Glutamatergic neuron (in vitro differentiated cells): ENCODE measurements around the gene TXN. TPM values are rescaled to one million over a fixed set of nuclear protein-coding genes. Genes with fewer than 3 reads are reported as not detected.

Experiments
- DNase-seq: peaks from one replicate; pipeline ENCODE4 v3.0.0; 2022
- H3K27ac Mint-ChIP-seq: one replicate; pipeline ENCODE4 v1.8.0; 2020; ENCODE audit warnings: mild to moderate bottlenecking, mixed read lengths, inconsistent platforms; ENCODE audit not compliant: unreplicated experiment
- H3K27me3 Mint-ChIP-seq: one replicate; pipeline ENCODE4 v1.8.0; 2020; ENCODE audit warnings: mild to moderate bottlenecking, moderate library complexity, mixed read lengths, inconsistent platforms; ENCODE audit not compliant: unreplicated experiment
- H3K36me3 Mint-ChIP-seq: one replicate; pipeline ENCODE4 v1.8.0; 2020; ENCODE audit warnings: mild to moderate bottlenecking, mixed read lengths, inconsistent platforms; ENCODE audit not compliant: unreplicated experiment
- H3K4me1 Mint-ChIP-seq: one replicate; pipeline ENCODE4 v1.8.0; 2020; ENCODE audit warnings: mild to moderate bottlenecking, low read depth, mixed read lengths, inconsistent platforms; ENCODE audit not compliant: unreplicated experiment
- H3K4me3 Mint-ChIP-seq: one replicate; pipeline ENCODE4 v1.8.0; 2020; ENCODE audit warnings: mild to moderate bottlenecking, mixed read lengths, inconsistent platforms; ENCODE audit not compliant: unreplicated experiment
- H3K9me3 Mint-ChIP-seq: one replicate; pipeline ENCODE4 v1.8.0; 2020; ENCODE audit warnings: mild to moderate bottlenecking, moderate library complexity, mixed read lengths, inconsistent platforms; ENCODE audit not compliant: unreplicated experiment
- long read RNA-seq: library from polyadenylated mRNA; unstranded; transcript quantifications from one replicate; pipeline ENCODE4 v2.0.0, GENCODE V29; 2020; ENCODE audit not compliant: unreplicated experiment
- total RNA-seq: library from RNA; stranded (reverse); fragmentation: NEBNext Ultra II Directional; extraction: Animal tissue kit (Norgen Biotek cat#: 25700); gene quantifications from one replicate; pipeline ENCODE4 v1.2.1, GENCODE V29; 2021; ENCODE audit not compliant: unreplicated experiment
- TF ChIP-seq, protein P1 (sequence below): fragments of 200-600 bp; sonication (generic); IDR thresholded peaks from one replicate; pipeline ENCODE4 v1.5.0; 2021; ENCODE audit not compliant: partially characterized antibody, unreplicated experiment

The TXN gene
- total RNA-seq = 165 TPM
- long read RNA-seq, transcript TXN-202 (5 exons, 869 nt) = major isoform, 225 of 233 reads
- long read RNA-seq, partial matches to known transcripts = 2 of 233 reads
- long read RNA-seq, other reads (novel, unspliced or antisense) = 4 of 233 reads

DNA sequence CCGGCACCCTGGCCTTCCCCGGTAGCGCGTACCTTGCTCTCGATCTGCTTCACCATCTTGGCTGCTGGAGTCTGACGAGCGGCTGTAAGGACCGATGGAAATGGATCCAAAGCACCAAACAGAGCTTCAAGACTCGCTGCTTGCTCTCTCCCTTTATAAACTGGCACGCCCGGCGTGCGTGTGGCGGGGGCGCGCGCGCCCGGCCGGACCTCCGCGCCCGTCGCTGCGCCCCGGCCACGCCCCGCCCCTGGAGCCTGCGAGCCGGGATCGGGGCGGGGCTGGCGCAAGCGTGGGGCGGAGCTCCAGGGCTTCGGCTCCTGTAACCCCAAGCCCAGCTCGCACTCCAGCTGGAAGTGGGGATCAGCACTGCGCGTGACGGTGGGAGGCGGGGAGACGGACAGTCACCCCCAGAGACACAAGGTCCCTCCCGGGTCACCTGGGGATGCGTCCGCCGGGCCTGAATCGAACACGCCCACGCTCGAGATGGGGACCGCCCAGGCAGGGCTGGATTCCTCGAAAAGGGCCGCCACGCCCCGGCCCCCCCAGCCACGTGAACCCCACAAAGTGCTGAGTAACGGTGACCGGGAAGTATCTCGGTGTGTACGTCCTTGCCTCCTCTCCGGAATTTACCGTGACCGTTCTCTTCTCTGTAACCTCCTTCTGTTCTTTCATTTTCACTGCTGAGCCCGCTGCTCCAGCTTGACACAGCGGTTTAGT lies at the start of gene TXN:
Gene TXN (minus strand): TSS at position 128 of the 717 bp plus-strand sequence. CDS start 72 bp downstream, at position 56.
- H3K4me3 Mint-ChIP-seq = peak within 1 kb of the TSS; percentile 99
- H3K27me3 Mint-ChIP-seq = peaks cover 6% of the 10 kb centered on the region
- H3K27ac Mint-ChIP-seq = peak within 1 kb of the TSS; percentile 96

DNA sequence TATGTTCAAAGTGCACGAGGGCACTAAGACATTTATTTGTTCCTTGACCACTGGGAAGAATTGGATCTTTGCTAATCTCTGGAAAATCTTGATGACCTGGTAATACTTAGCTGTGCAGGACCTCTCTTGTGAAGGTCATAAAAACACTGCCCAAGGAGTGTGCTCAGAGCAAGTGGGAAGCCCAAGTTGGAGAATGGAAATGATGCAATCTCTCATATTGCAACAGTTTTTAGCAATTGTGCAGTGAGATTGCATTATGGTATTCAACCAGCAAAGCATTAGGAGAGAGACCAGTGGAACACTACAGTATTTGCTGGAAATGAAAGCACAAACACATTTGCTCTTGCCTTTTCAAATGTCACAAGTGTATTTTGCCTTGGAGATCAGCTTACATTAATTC lies 46.8 kb upstream of the TXN start:
- no peak overlapping the region for H3K4me3 Mint-ChIP-seq

More for the DNA sequence above, at the start of gene TXN:
- peaks cover 14% of the 10 kb centered on the region for H3K9me3 Mint-ChIP-seq
- H3K4me1 Mint-ChIP-seq = peaks cover 12% of the 10 kb centered on the region
- peak; percentile 89 for DNase-seq
- TF ChIP-seq, protein P1, sequence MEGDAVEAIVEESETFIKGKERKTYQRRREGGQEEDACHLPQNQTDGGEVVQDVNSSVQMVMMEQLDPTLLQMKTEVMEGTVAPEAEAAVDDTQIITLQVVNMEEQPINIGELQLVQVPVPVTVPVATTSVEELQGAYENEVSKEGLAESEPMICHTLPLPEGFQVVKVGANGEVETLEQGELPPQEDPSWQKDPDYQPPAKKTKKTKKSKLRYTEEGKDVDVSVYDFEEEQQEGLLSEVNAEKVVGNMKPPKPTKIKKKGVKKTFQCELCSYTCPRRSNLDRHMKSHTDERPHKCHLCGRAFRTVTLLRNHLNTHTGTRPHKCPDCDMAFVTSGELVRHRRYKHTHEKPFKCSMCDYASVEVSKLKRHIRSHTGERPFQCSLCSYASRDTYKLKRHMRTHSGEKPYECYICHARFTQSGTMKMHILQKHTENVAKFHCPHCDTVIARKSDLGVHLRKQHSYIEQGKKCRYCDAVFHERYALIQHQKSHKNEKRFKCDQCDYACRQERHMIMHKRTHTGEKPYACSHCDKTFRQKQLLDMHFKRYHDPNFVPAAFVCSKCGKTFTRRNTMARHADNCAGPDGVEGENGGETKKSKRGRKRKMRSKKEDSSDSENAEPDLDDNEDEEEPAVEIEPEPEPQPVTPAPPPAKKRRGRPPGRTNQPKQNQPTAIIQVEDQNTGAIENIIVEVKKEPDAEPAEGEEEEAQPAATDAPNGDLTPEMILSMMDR = no peak
- no peaks in the 10 kb centered on the region for H3K36me3 Mint-ChIP-seq

DNA sequence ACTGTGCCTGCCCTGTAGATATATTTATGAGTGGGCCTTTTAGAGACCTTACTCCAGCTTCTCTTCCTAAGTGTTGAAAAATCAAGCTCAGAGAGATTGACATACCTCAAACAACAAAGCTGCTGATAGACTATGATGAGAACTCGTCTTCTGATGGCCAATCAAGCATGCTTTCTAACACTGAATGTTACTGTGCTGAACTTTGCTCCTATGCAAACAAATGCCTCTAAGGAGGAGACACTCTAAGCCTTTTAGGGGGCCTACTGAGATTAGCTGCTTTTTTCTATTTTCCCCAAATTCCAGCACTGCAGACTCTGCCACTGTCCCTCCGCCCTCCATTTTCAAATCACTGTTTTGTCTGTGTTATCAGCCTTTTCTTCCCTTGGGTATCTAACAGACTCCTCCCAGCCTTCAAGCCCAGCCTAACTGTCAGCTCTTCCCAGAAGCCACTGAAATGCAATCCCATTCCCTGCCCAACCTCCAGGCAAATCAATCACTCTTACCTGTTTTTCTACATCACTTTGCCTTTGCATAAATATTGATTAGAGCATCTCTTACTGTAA lies 41.8 kb upstream of the TXN start:
- Mint-ChIP-seq H3K27ac (no peak overlapping the region), H3K36me3 (no peaks in the 10 kb centered on the region), H3K4me1 (peaks cover 2% of the 10 kb centered on the region), H3K27me3 (no peaks in the 10 kb centered on the region), H3K4me3 (no peak overlapping the region), H3K9me3 (peaks cover 2% of the 10 kb centered on the region)
- DNase-seq = no peak
- TF ChIP-seq, protein P1 = no peak

More for the DNA sequence above, 46.8 kb upstream of the TXN start:
- H3K9me3 Mint-ChIP-seq = peaks cover 2% of the 10 kb centered on the region
- peaks cover 6% of the 10 kb centered on the region for H3K36me3 Mint-ChIP-seq
- DNase-seq = no peak
- H3K27ac Mint-ChIP-seq = no peak overlapping the region
- H3K4me1 Mint-ChIP-seq = peaks cover 2% of the 10 kb centered on the region
- no peaks in the 10 kb centered on the region for H3K27me3 Mint-ChIP-seq
- TF ChIP-seq, protein P1 = no peak

DNA sequence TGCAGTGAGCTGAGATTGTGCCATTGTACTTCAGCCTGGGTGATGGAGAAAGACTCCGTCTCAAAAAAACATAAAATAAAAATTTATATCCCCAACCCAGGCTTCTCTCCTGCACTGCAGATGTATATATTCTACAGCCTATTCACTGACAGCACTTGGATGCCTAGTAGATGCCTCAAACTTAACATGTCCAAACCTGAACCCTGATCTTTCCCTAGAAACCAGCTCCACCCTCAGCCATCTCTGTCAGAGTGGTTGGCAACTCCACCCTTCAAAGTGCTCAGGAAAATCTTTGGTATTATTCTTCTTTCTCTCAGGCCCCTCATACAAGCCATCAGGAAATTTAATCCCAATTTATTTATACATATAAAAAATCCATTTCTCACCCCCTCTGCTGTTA lies 36.9 kb upstream of the TXN start:
- TF ChIP-seq, protein P1 = no peak
- no peaks in the 10 kb centered on the region for H3K9me3 Mint-ChIP-seq
- DNase-seq = no peak

More for the DNA sequence above, 36.9 kb upstream of the TXN start:
- H3K4me1 Mint-ChIP-seq = peaks cover under 1% of the 10 kb centered on the region
- no peaks in the 10 kb centered on the region for H3K36me3 Mint-ChIP-seq
- H3K27ac Mint-ChIP-seq = no peak overlapping the region
- peaks cover 2% of the 10 kb centered on the region for H3K27me3 Mint-ChIP-seq
- no peak overlapping the region for H3K4me3 Mint-ChIP-seq
